Measurements from ENCODE around the gene PTPRD.
A peak's percentile ranks its signal among the peaks of the same experiment; 100 is the strongest.

The PTPRD gene

DNA sequence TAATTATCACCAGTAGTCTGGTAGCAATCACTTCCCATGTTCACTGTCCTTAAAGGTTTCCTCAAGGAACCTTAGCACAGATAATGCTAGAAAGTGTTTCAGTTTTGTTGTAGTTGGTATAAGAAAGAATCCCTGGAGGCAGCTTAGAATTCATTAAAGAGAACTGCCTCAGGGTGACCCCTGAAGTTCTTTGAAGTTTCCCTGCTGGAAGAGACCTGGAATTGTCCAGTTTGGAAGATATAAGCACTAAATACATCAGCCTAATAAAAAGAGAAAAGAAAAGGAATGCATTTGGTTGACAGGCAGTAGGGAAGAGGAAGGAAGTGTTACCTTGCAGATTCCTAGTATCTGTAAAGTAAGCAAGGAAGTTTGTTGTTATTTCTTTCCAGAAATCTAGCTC, 1813.6 kb downstream of the PTPRD start:
- no peak for DNase-seq (ENCODE audit: low read depth)
- H3K4me1 ChIP-seq (ENCODE audit: control insufficient read depth, insufficient read depth, low read length): no peaks in the 10 kb centered on the region
- H3K9me3 ChIP-seq (ENCODE audit: control insufficient read depth, low read length): no peaks in the 10 kb centered on the region
- no peaks in the 10 kb centered on the region for H3K36me3 ChIP-seq (ENCODE audit: control insufficient read depth, insufficient read depth, low read length, severe bottlenecking)
- no peak overlapping the region for H3K4me3 ChIP-seq (ENCODE audit: low read length)
- no peaks in the 10 kb centered on the region for H3K27me3 ChIP-seq (replicated peaks; ENCODE audit: control insufficient read depth, insufficient read depth, low read length)
- H3K9ac ChIP-seq (ENCODE audit: low read length): no peak overlapping the region

DNA sequence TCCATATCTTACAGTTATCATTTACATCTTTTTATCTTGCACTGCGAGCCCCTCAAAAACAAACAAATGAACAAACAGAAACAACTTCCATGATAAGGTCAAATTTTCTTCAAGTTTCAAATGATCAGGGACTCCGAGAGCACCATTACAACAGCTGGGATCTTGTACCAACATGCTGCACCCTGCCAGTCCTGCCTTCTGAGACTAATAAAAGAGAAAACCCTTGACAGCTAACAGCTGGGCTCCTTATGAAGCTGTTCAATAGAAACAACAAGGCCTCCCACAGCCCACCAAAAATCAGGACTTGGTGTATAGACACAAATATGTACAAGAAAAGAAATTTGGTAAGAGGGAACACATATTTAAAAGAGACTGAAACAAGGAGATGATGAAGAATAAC, 1828.0 kb downstream of the PTPRD start:
- Histone ChIP-seq H3K4me1 (ENCODE audit: control insufficient read depth, insufficient read depth, low read length) (peaks cover 34% of the 10 kb centered on the region), H3K9ac (ENCODE audit: low read length) (no peak overlapping the region), H3K9me3 (ENCODE audit: control insufficient read depth, low read length) (no peaks in the 10 kb centered on the region), H3K4me3 (ENCODE audit: low read length) (no peak overlapping the region), H3K27me3 (replicated peaks; ENCODE audit: control insufficient read depth, insufficient read depth, low read length) (no peaks in the 10 kb centered on the region), H3K36me3 (ENCODE audit: control insufficient read depth, insufficient read depth, low read length, severe bottlenecking) (no peaks in the 10 kb centered on the region)
- DNase-seq (ENCODE audit: low read depth): no peak

DNA sequence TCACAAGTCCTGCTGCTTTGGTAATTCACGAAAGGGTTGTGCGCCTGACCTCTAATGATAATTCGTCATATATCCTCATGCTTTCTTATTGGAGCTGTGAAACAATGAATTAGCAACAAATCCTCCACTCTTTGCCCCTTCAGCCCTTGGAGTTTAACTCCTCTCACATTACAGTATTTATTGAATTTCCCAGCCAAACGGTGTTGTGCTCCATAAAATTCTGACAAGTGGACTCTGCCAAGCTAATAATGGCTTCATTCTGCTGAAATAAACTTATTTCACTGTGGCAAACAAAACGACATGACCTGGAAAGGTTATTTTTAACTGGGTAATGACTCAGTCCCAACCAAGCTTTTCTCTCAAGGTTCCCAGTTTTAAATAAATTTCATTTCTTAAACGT, 1828.9 kb downstream of the PTPRD start:
- H3K27me3 ChIP-seq (replicated peaks; ENCODE audit: control insufficient read depth, insufficient read depth, low read length): no peaks in the 10 kb centered on the region
- H3K9me3 ChIP-seq (ENCODE audit: control insufficient read depth, low read length): no peaks in the 10 kb centered on the region
- H3K4me3 ChIP-seq (ENCODE audit: low read length): peak overlapping the region; percentile 11
- H3K36me3 ChIP-seq (ENCODE audit: control insufficient read depth, insufficient read depth, low read length, severe bottlenecking): no peaks in the 10 kb centered on the region
- H3K9ac ChIP-seq (ENCODE audit: low read length): no peak overlapping the region
- DNase-seq (ENCODE audit: low read depth): no peak
- peaks cover 34% of the 10 kb centered on the region for H3K4me1 ChIP-seq (ENCODE audit: control insufficient read depth, insufficient read depth, low read length)

DNA sequence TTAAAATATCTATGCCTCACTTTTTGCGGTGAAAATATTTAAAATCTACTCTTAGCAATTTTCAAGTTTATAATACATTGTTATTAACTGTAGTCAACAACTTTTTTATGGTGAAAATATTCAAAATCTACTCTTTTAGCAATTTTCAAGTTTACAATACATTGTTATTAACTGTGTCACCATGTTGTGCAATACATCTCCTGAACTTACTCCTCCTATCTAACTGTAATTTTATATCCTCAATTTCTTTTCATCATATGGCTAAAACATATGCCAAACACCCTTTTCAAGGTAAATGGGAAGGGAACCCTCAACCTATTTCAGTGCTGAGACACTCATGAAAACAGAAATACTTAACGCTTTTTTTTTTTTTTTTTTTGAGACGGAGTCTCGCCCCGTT, 1830.6 kb downstream of the PTPRD start:
- DNase-seq (ENCODE audit: low read depth): no peak
- Histone ChIP-seq H3K4me3 (ENCODE audit: low read length) (no peak overlapping the region), H3K36me3 (ENCODE audit: control insufficient read depth, insufficient read depth, low read length, severe bottlenecking) (no peaks in the 10 kb centered on the region), H3K9ac (ENCODE audit: low read length) (no peak overlapping the region), H3K9me3 (ENCODE audit: control insufficient read depth, low read length) (no peaks in the 10 kb centered on the region), H3K4me1 (ENCODE audit: control insufficient read depth, insufficient read depth, low read length) (peaks cover 37% of the 10 kb centered on the region), H3K27me3 (replicated peaks; ENCODE audit: control insufficient read depth, insufficient read depth, low read length) (no peaks in the 10 kb centered on the region)

DNA sequence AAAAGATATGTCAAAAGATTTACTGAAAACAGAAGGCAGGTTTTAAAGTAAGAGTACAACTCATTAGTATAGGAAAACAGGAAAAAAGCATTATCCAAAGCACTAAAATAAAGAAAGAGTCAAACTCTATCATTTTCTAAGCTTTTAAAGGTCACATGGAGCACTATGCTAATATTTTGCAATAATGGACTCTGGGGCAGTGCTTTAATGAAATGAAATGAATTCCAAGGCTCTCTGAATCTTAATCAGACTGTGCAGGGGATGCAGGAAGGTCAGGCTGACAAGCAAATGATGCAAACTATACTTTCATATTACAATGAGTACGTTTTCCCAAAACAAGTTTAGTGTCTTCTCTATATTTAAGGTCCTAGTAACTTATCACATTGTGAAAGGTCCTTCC, 1831.3 kb downstream of the PTPRD start:
- no peaks in the 10 kb centered on the region for H3K36me3 ChIP-seq (ENCODE audit: control insufficient read depth, insufficient read depth, low read length, severe bottlenecking)
- H3K4me3 ChIP-seq (ENCODE audit: low read length): no peak overlapping the region
- no peak for DNase-seq (ENCODE audit: low read depth)
- H3K9me3 ChIP-seq (ENCODE audit: control insufficient read depth, low read length): no peaks in the 10 kb centered on the region
- peaks cover 37% of the 10 kb centered on the region for H3K4me1 ChIP-seq (ENCODE audit: control insufficient read depth, insufficient read depth, low read length)
- no peak overlapping the region for H3K9ac ChIP-seq (ENCODE audit: low read length)
- no peaks in the 10 kb centered on the region for H3K27me3 ChIP-seq (replicated peaks; ENCODE audit: control insufficient read depth, insufficient read depth, low read length)

DNA sequence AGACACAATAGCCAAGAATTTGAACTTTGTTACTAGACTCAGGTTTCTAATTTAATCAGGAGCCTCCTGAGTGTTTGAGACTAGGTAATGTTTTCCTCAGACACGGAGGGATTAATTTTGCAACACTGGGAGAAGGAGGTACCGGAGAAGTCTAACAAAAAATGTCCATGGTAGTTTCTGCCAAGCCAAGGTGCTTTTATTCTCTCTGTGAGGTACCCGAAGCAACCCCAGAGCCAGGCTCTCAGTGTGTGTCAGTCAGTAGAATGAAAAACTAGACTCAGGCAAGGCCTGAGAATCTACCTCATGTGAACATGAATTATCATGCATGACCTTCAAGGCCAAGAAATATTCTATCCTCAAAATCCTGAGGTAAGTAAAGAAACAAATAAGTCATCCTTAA, 1832.4 kb downstream of the PTPRD start:
- H3K9ac ChIP-seq (ENCODE audit: low read length): no peak overlapping the region
- no peaks in the 10 kb centered on the region for H3K27me3 ChIP-seq (replicated peaks; ENCODE audit: control insufficient read depth, insufficient read depth, low read length)
- H3K9me3 ChIP-seq (ENCODE audit: control insufficient read depth, low read length): no peaks in the 10 kb centered on the region
- no peak for DNase-seq (ENCODE audit: low read depth)
- peaks cover 30% of the 10 kb centered on the region for H3K4me1 ChIP-seq (ENCODE audit: control insufficient read depth, insufficient read depth, low read length)
- no peak overlapping the region for H3K4me3 ChIP-seq (ENCODE audit: low read length)
- H3K36me3 ChIP-seq (ENCODE audit: control insufficient read depth, insufficient read depth, low read length, severe bottlenecking): no peaks in the 10 kb centered on the region

DNA sequence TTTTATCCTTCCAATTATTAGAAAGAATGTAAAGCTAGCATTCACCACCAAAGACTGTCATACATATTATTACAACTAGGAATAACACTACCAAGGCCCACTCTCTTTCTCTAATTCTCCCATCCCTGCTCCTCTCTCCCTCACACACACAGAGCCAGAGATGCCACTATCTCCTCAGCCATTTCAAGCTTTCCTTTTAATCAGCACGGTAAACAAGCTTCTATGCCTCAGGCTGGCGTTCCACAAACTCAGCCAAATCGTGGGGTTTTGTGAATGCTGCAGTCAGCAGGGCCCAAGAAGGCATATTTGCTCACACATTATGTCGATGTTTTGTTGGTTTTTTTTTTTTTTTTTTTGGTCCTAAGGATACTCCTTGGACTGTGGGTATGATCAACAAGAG, 1833.3 kb downstream of the PTPRD start:
- Histone ChIP-seq H3K9ac (ENCODE audit: low read length) (no peak overlapping the region), H3K4me1 (ENCODE audit: control insufficient read depth, insufficient read depth, low read length) (peaks cover 22% of the 10 kb centered on the region)
- DNase-seq (ENCODE audit: low read depth): no peak

DNA sequence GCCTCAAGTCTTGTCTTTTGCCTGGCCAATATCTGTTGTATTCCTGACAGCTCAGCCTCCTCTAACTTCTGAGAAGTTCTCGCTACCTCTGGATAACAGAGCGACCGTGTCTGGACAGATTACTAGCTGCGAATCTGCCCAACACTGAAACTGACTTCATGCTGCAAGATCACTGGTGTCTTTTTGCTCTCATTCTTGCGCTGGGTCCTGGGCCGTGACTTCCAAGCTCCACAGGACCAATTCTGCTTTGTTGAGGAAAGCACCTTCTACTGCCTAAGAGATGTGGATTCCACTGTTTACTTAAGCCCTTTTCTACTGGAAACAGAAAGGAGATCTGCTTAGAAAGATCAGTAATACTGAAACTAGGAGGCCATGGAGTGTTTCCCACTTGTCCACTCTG, 1834.4 kb downstream of the PTPRD start:
- no peak overlapping the region for H3K9ac ChIP-seq (ENCODE audit: low read length)

More for the DNA sequence above, 1833.3 kb downstream of the PTPRD start:
- no peaks in the 10 kb centered on the region for H3K27me3 ChIP-seq (replicated peaks; ENCODE audit: control insufficient read depth, insufficient read depth, low read length)
- no peaks in the 10 kb centered on the region for H3K36me3 ChIP-seq (ENCODE audit: control insufficient read depth, insufficient read depth, low read length, severe bottlenecking)
- H3K4me3 ChIP-seq (ENCODE audit: low read length): no peak overlapping the region
- H3K9me3 ChIP-seq (ENCODE audit: control insufficient read depth, low read length): no peaks in the 10 kb centered on the region

DNA sequence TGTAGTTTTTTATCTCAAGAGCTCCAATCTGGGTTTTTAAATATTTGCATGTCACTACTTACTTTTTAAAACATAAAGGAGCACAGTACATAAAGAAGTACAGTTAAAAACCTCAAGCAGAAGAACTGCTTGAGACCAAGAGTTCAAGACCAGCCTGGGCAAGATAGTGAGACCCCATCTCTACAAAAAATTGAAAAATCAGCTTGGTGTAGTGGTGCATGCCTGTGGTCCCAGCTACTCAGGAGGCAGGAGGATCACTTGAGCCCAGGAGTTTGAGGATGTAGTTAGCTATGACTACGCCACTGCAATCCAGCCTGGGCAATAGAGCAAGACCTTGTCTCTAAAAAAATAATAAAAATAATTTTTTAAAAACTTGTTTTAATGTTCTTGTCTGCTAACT, 1840.5 kb downstream of the PTPRD start:
- no peaks in the 10 kb centered on the region for H3K9me3 ChIP-seq (ENCODE audit: control insufficient read depth, low read length)
- no peaks in the 10 kb centered on the region for H3K27me3 ChIP-seq (replicated peaks; ENCODE audit: control insufficient read depth, insufficient read depth, low read length)
- no peak overlapping the region for H3K4me3 ChIP-seq (ENCODE audit: low read length)
- no peaks in the 10 kb centered on the region for H3K36me3 ChIP-seq (ENCODE audit: control insufficient read depth, insufficient read depth, low read length, severe bottlenecking)
- H3K9ac ChIP-seq (ENCODE audit: low read length): no peak overlapping the region
- no peak for DNase-seq (ENCODE audit: low read depth)
- no peaks in the 10 kb centered on the region for H3K4me1 ChIP-seq (ENCODE audit: control insufficient read depth, insufficient read depth, low read length)

More for the DNA sequence above, 1834.4 kb downstream of the PTPRD start:
- Histone ChIP-seq H3K4me1 (ENCODE audit: control insufficient read depth, insufficient read depth, low read length) (peaks cover 15% of the 10 kb centered on the region), H3K9me3 (ENCODE audit: control insufficient read depth, low read length) (no peaks in the 10 kb centered on the region), H3K27me3 (replicated peaks; ENCODE audit: control insufficient read depth, insufficient read depth, low read length) (no peaks in the 10 kb centered on the region), H3K36me3 (ENCODE audit: control insufficient read depth, insufficient read depth, low read length, severe bottlenecking) (no peaks in the 10 kb centered on the region), H3K4me3 (ENCODE audit: low read length) (no peak overlapping the region)
- DNase-seq (ENCODE audit: low read depth): no peak

DNA sequence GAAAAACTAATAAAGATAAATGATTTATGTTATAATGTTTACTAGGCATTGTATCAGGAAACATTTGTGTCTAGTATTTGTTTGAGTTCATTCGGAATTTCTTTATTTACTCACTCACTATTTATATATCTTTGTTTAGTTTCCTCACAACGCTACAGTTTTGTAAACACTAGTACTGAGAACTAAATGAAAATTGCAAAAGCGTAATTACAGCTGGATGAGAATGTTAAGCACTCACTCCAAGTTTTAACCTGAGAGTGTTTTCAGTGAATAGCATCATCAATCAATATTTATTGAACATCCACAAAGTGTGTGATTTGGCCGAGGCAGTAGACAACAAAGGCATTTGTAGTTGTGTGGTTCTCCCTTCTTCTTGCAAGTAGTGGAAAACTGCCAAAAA, 1843.6 kb downstream of the PTPRD start:
- no peaks in the 10 kb centered on the region for H3K27me3 ChIP-seq (replicated peaks; ENCODE audit: control insufficient read depth, insufficient read depth, low read length)
- peaks cover 5% of the 10 kb centered on the region for H3K4me1 ChIP-seq (ENCODE audit: control insufficient read depth, insufficient read depth, low read length)
- H3K9me3 ChIP-seq (ENCODE audit: control insufficient read depth, low read length): no peaks in the 10 kb centered on the region
- no peak overlapping the region for H3K4me3 ChIP-seq (ENCODE audit: low read length)
- H3K9ac ChIP-seq (ENCODE audit: low read length): no peak overlapping the region
- DNase-seq (ENCODE audit: low read depth): no peak
- H3K36me3 ChIP-seq (ENCODE audit: control insufficient read depth, insufficient read depth, low read length, severe bottlenecking): no peaks in the 10 kb centered on the region

DNA sequence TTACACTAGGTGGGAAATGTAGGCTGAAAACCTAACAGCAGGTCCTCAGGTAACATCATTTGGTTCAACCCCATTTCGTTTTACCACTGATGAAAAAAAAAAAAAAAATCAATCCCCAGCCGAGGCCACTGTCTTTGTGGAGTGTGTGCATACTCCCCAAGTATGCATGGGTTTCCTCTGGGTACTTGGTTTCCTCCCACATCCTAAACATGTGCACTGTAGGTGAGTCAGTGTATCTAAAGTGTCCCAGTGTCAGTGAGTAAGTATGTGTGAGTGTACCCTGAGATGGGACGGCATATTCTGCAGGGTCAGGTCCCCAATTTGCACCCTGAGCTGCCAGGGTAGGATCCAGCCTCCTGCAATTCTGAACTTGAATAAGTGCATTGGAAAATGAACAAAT, 1846.7 kb downstream of the PTPRD start:
- Histone ChIP-seq H3K27me3 (replicated peaks; ENCODE audit: control insufficient read depth, insufficient read depth, low read length) (no peaks in the 10 kb centered on the region), H3K9ac (ENCODE audit: low read length) (no peak overlapping the region), H3K4me1 (ENCODE audit: control insufficient read depth, insufficient read depth, low read length) (peaks cover 5% of the 10 kb centered on the region), H3K4me3 (ENCODE audit: low read length) (no peak overlapping the region), H3K9me3 (ENCODE audit: control insufficient read depth, low read length) (no peaks in the 10 kb centered on the region), H3K36me3 (ENCODE audit: control insufficient read depth, insufficient read depth, low read length, severe bottlenecking) (no peaks in the 10 kb centered on the region)
- no peak for DNase-seq (ENCODE audit: low read depth)

DNA sequence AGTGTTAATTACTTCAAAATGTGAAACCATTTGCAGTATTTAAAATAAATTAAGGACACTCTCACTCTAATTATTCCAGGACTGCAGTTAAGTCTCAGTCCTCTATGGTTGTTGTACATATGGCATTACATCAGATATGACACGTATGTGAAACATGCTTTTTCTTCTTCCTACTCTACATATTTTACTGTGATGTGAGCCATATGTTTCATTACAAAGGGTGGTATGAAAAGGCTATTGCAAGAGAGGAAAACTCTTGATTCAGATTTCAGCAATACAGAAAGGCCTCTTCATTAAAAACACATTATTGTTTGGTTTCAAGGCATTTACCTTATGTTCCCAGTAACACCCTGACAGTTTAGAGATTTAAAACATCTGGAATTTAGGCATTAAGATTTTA, 1848.8 kb downstream of the PTPRD start:
- no peaks in the 10 kb centered on the region for H3K27me3 ChIP-seq (replicated peaks; ENCODE audit: control insufficient read depth, insufficient read depth, low read length)
- H3K4me3 ChIP-seq (ENCODE audit: low read length): no peak overlapping the region
- no peak overlapping the region for H3K9ac ChIP-seq (ENCODE audit: low read length)
- H3K9me3 ChIP-seq (ENCODE audit: control insufficient read depth, low read length): no peaks in the 10 kb centered on the region
- H3K4me1 ChIP-seq (ENCODE audit: control insufficient read depth, insufficient read depth, low read length): peaks cover 5% of the 10 kb centered on the region
- no peak for DNase-seq (ENCODE audit: low read depth)
- no peaks in the 10 kb centered on the region for H3K36me3 ChIP-seq (ENCODE audit: control insufficient read depth, insufficient read depth, low read length, severe bottlenecking)
